ENCODE data around the gene PRTFDC1. TPM values are rescaled to one million over a fixed set of nuclear protein-coding genes. Genes with fewer than 3 reads are reported as not detected.
A peak's percentile ranks its signal among the peaks of the same experiment; 100 is the strongest.

The PRTFDC1 gene
- total RNA-seq, 1 experiment from 2014 or later, result 48.6 TPM

- Histone ChIP-seq H3K4me3 (no peak overlapping the region), H3K27me3 (replicated peaks) (no peaks in the 10 kb centered on the region), H3K27ac (no peak overlapping the region), H3K4me1 (replicated peaks) (peaks cover 7% of the 10 kb centered on the region), H3K36me3 (no peaks in the 10 kb centered on the region), H3K9me3 (replicated peaks) (no peaks in the 10 kb centered on the region)
- DNase-seq (ENCODE audit: low read depth in 1 of 2, low spot score in 2 of 2), result no peak
Observed at GRCh38 chr10:24917979-24918378, 34.4 kb downstream of the PRTFDC1 start.

GRCh38 chr10:24917493-24917892 is 34.9 kb downstream of the PRTFDC1 start:
- DNase-seq (ENCODE audit: low read depth in 1 of 2, low spot score in 2 of 2), result no peak
- Histone ChIP-seq H3K27me3 (replicated peaks) (no peaks in the 10 kb centered on the region), H3K27ac (no peak overlapping the region), H3K4me3 (no peak overlapping the region), H3K4me1 (replicated peaks) (peaks cover 7% of the 10 kb centered on the region), H3K9me3 (replicated peaks) (no peaks in the 10 kb centered on the region), H3K36me3 (no peaks in the 10 kb centered on the region)

GRCh38 chr10:24916365-24916764 is 36.0 kb downstream of the PRTFDC1 start:
- no peak overlapping the region for H3K27ac ChIP-seq
- no peak for DNase-seq (ENCODE audit: low read depth in 1 of 2, low spot score in 2 of 2)
- H3K4me1 ChIP-seq (replicated peaks), result peaks cover 6% of the 10 kb centered on the region
- no peaks in the 10 kb centered on the region for H3K27me3 ChIP-seq (replicated peaks)
- no peaks in the 10 kb centered on the region for H3K9me3 ChIP-seq (replicated peaks)
- no peaks in the 10 kb centered on the region for H3K36me3 ChIP-seq
- H3K4me3 ChIP-seq, result no peak overlapping the region

GRCh38 chr10:24915304-24915703 is 37.1 kb downstream of the PRTFDC1 start:
- Histone ChIP-seq H3K36me3 (no peaks in the 10 kb centered on the region), H3K27me3 (replicated peaks) (no peaks in the 10 kb centered on the region), H3K9me3 (replicated peaks) (no peaks in the 10 kb centered on the region), H3K4me3 (no peak overlapping the region), H3K4me1 (replicated peaks) (no peaks in the 10 kb centered on the region), H3K27ac (no peak overlapping the region)
- no peak for DNase-seq (ENCODE audit: low read depth in 1 of 2, low spot score in 2 of 2)

GRCh38 chr10:24914148-24914547 is 38.3 kb downstream of the PRTFDC1 start:
- Histone ChIP-seq H3K4me1 (replicated peaks) (peaks cover 5% of the 10 kb centered on the region), H3K4me3 (no peak overlapping the region), H3K36me3 (no peaks in the 10 kb centered on the region), H3K9me3 (replicated peaks) (no peaks in the 10 kb centered on the region), H3K27ac (no peak overlapping the region), H3K27me3 (replicated peaks) (no peaks in the 10 kb centered on the region)
- no peak for DNase-seq (ENCODE audit: low read depth in 1 of 2, low spot score in 2 of 2)

GRCh38 chr10:24912215-24912614 is 40.2 kb downstream of the PRTFDC1 start:
- Histone ChIP-seq H3K4me1 (replicated peaks) (peaks cover 11% of the 10 kb centered on the region), H3K27ac (no peak overlapping the region), H3K4me3 (no peak overlapping the region), H3K27me3 (replicated peaks) (no peaks in the 10 kb centered on the region), H3K9me3 (replicated peaks) (no peaks in the 10 kb centered on the region), H3K36me3 (no peaks in the 10 kb centered on the region)
- DNase-seq (ENCODE audit: low read depth in 1 of 2, low spot score in 2 of 2), result no peak

- no peaks in the 10 kb centered on the region for H3K36me3 ChIP-seq
- no peak overlapping the region for H3K27ac ChIP-seq
- H3K4me3 ChIP-seq, result no peak overlapping the region
- no peaks in the 10 kb centered on the region for H3K27me3 ChIP-seq (replicated peaks)
- H3K9me3 ChIP-seq (replicated peaks), result no peaks in the 10 kb centered on the region
- H3K4me1 ChIP-seq (replicated peaks), result peaks cover 11% of the 10 kb centered on the region
- no peak for DNase-seq (ENCODE audit: low read depth in 1 of 2, low spot score in 2 of 2)
Observed at GRCh38 chr10:24911029-24911428, 41.4 kb downstream of the PRTFDC1 start.

GRCh38 chr10:24910574-24910973 is 41.8 kb downstream of the PRTFDC1 start:
- Histone ChIP-seq H3K9me3 (replicated peaks) (no peaks in the 10 kb centered on the region), H3K4me1 (replicated peaks) (peaks cover 11% of the 10 kb centered on the region), H3K36me3 (no peaks in the 10 kb centered on the region), H3K4me3 (no peak overlapping the region), H3K27me3 (replicated peaks) (no peaks in the 10 kb centered on the region), H3K27ac (no peak overlapping the region)
- DNase-seq (ENCODE audit: low read depth in 1 of 2, low spot score in 2 of 2), result no peak

GRCh38 chr10:24908793-24909423 is 43.5 kb downstream of the PRTFDC1 start:
- DNase-seq (ENCODE audit: low read depth in 1 of 2, low spot score in 2 of 2), result peak; percentile 54 to 68
- H3K4me3 ChIP-seq, result no peak overlapping the region
- no peak overlapping the region for H3K27ac ChIP-seq

GRCh38 chr10:24907956-24908355 is 44.5 kb downstream of the PRTFDC1 start:
- no peaks in the 10 kb centered on the region for H3K27me3 ChIP-seq (replicated peaks)

More at GRCh38 chr10:24908793-24909423, 43.5 kb downstream of the PRTFDC1 start:
- Histone ChIP-seq H3K36me3 (no peaks in the 10 kb centered on the region), H3K9me3 (replicated peaks) (no peaks in the 10 kb centered on the region), H3K27me3 (replicated peaks) (no peaks in the 10 kb centered on the region), H3K4me1 (replicated peaks) (peaks cover 11% of the 10 kb centered on the region)

GRCh38 chr10:24906372-24906771 is 46.0 kb downstream of the PRTFDC1 start:
- Histone ChIP-seq H3K4me1 (replicated peaks) (peaks cover 24% of the 10 kb centered on the region), H3K36me3 (no peaks in the 10 kb centered on the region; the same call in 1 of the 2 replicates), H3K4me3 (no peak overlapping the region), H3K27me3 (replicated peaks) (no peaks in the 10 kb centered on the region), H3K9me3 (replicated peaks) (no peaks in the 10 kb centered on the region), H3K27ac (no peak overlapping the region)
- no peak for DNase-seq (ENCODE audit: low read depth in 1 of 2, low spot score in 2 of 2)

More at GRCh38 chr10:24907956-24908355, 44.5 kb downstream of the PRTFDC1 start:
- no peak overlapping the region for H3K27ac ChIP-seq
- no peaks in the 10 kb centered on the region for H3K36me3 ChIP-seq
- no peak for DNase-seq (ENCODE audit: low read depth in 1 of 2, low spot score in 2 of 2)
- no peak overlapping the region for H3K4me3 ChIP-seq
- H3K9me3 ChIP-seq (replicated peaks), result no peaks in the 10 kb centered on the region
- H3K4me1 ChIP-seq (replicated peaks), result peaks cover 11% of the 10 kb centered on the region

- H3K9me3 ChIP-seq (replicated peaks), result no peaks in the 10 kb centered on the region
- peaks cover 32% of the 10 kb centered on the region for H3K4me1 ChIP-seq (replicated peaks)
- no peak overlapping the region for H3K4me3 ChIP-seq
Observed at GRCh38 chr10:24904824-24905223, 47.6 kb downstream of the PRTFDC1 start.

GRCh38 chr10:24902400-24902728 is 50.0 kb downstream of the PRTFDC1 start:
- no peaks in the 10 kb centered on the region; the same call in 1 of the 2 replicates for H3K36me3 ChIP-seq
- H3K4me1 ChIP-seq (replicated peaks), result peaks cover 31% of the 10 kb centered on the region
- no peaks in the 10 kb centered on the region for H3K27me3 ChIP-seq (replicated peaks)
- DNase-seq (ENCODE audit: low read depth in 1 of 2, low spot score in 2 of 2), result no peak
- H3K27ac ChIP-seq, result peak overlapping the region; percentile 24
- no peak overlapping the region for H3K4me3 ChIP-seq
- H3K9me3 ChIP-seq (replicated peaks), result no peaks in the 10 kb centered on the region; the same call in 1 of the 2 replicates

More at GRCh38 chr10:24904824-24905223, 47.6 kb downstream of the PRTFDC1 start:
- no peak for DNase-seq (ENCODE audit: low read depth in 1 of 2, low spot score in 2 of 2)
- Histone ChIP-seq H3K27ac (no peak overlapping the region), H3K36me3 (no peaks in the 10 kb centered on the region; the same call in 1 of the 2 replicates), H3K27me3 (replicated peaks) (no peaks in the 10 kb centered on the region)

- H3K27me3 ChIP-seq (replicated peaks), result no peaks in the 10 kb centered on the region
- no peaks in the 10 kb centered on the region; the same call in 1 of the 2 replicates for H3K9me3 ChIP-seq (replicated peaks)
- peaks cover 36% of the 10 kb centered on the region for H3K4me1 ChIP-seq (replicated peaks)
- H3K4me3 ChIP-seq, result no peak overlapping the region
- peak; percentile 66 to 74 for DNase-seq (ENCODE audit: low read depth in 1 of 2, low spot score in 2 of 2)
- peak overlapping the region; percentile 24 for H3K27ac ChIP-seq
- H3K36me3 ChIP-seq, result no peaks in the 10 kb centered on the region; the same call in 1 of the 2 replicates
Observed at GRCh38 chr10:24901686-24902399, 50.6 kb downstream of the PRTFDC1 start.

Data from SJSA1 (cell line).